Endothelial cell of umbilical vein (primary cell): Measurements from ENCODE around the gene SPDYE1. TPM values are rescaled to one million over a fixed set of nuclear protein-coding genes. Genes with fewer than 3 reads are reported as not detected.
A peak's percentile ranks its signal among the peaks of the same experiment; 100 is the strongest.
"Not testable (repeated sequence)": the region's sequence is repeated elsewhere in the genome, so short reads cannot be mapped to it uniquely, and the experiment has no call there.

Experiments
- BruUV-seq: library from RNA; stranded (reverse); fragments of 400-500 nt; replicated peaks from 2 replicates; lab custom pipeline; 2021; lab: Mats Ljungman, UMichigan
- CTCF ChIA-PET: fragments of 300-600, 350-600 bp; sonication (Branson Sonifier 250); formaldehyde crosslinking; loops from one replicate; lab custom pipeline; 2021; ENCODE audit warnings: antibody characterized with exemption, inconsistent platforms; lab: Charles Lee
- POLR2A ChIA-PET: fragments of 300-600, 350-600 bp; sonication (Branson Sonifier 250); formaldehyde crosslinking; loops from one replicate; lab custom pipeline; 2021; ENCODE audit warnings: antibody characterized with exemption, inconsistent platforms; lab: Charles Lee
- DNase-seq: peaks from one replicate; pipeline ENCODE4 v3.0.0-alpha.2; 2011; ENCODE audit warnings: low read depth, low spot score
- FAIRE-seq: peaks from 2 replicates; lab custom pipeline; 2011; peaks lifted over from hg19 to GRCh38; lab: Jason Lieb, UNC
- H2AFZ ChIP-seq: 2 replicates; pipeline ENCODE4 v1.6.0; 2012; ENCODE audit warnings: low read depth, low read length, control low read depth, inconsistent platforms
- H3K27ac ChIP-seq: 2 replicates; pipeline ENCODE4 v1.5.1; 2011; ENCODE audit warnings: low read depth, mild to moderate bottlenecking, control low read depth, low read length, moderate library complexity; ENCODE audit not compliant: insufficient read depth
- H3K27me3 ChIP-seq, 2 experiments: 2 replicates each; pipeline versions ENCODE4 v1.6.0 to v1.6.1; 2011; ENCODE audit warnings: low read length in 2 of 2, mixed read lengths in 1 of 2; ENCODE audit not compliant: control insufficient read depth in 2 of 2, insufficient read depth in 2 of 2
- H3K36me3 ChIP-seq, 2 experiments: 2 replicates in 1 of 2; 3 replicates in 1 of 2; pipeline ENCODE4 v1.5.1; 2011; ENCODE audit warnings: low read length in 2 of 2, mild to moderate bottlenecking in 1 of 2, moderate library complexity in 1 of 2; ENCODE audit not compliant: control insufficient read depth in 2 of 2, insufficient read depth in 2 of 2; ENCODE audit errors: extremely low read depth in 1 of 2
- H3K4me1 ChIP-seq: 3 replicates; pipeline ENCODE4 v1.5.1; 2011; ENCODE audit warnings: mild to moderate bottlenecking, low read length; ENCODE audit not compliant: control insufficient read depth, insufficient read depth; ENCODE audit errors: extremely low read depth
- H3K4me2 ChIP-seq: 2 replicates; pipeline ENCODE4 v1.6.1; 2011; ENCODE audit warnings: low read length, control low read depth, mixed read lengths; ENCODE audit not compliant: insufficient read depth
- H3K4me3 ChIP-seq, 3 experiments: fragments of 200-600 bp in 1 of 3; sonication (generic), shearing (Covaris generic) in 1 of 3; replicated peaks in 1 of 3; 2 replicates each; pipeline ENCODE4 v1.5.1; 2011 to 2016; ENCODE audit warnings: control low read depth in 3 of 3, low read length in 3 of 3, mild to moderate bottlenecking in 2 of 3, inconsistent platforms in 1 of 3, low read depth in 1 of 3, moderate library complexity in 1 of 3; ENCODE audit not compliant: insufficient read depth in 1 of 3
- H3K79me2 ChIP-seq: 2 replicates; pipeline ENCODE4 v1.6.0; 2012; ENCODE audit warnings: low read length, inconsistent platforms; ENCODE audit not compliant: control insufficient read depth, insufficient read depth
- H3K9ac ChIP-seq: replicated peaks from 2 replicates; pipeline ENCODE3; 2011; ENCODE audit warnings: low read length, control low read depth; ENCODE audit not compliant: insufficient read depth; ENCODE audit errors: extremely low read depth
- H3K9me1 ChIP-seq: replicated peaks from 3 replicates; pipeline ENCODE4 v1.6.0; 2011; ENCODE audit warnings: mild to moderate bottlenecking, low read length; ENCODE audit not compliant: control insufficient read depth, insufficient read depth; ENCODE audit errors: extremely low read depth
- H3K9me3 ChIP-seq: replicated peaks from 2 replicates; pipeline ENCODE4 v1.5.1; 2012; ENCODE audit warnings: low read length, inconsistent platforms; ENCODE audit not compliant: control insufficient read depth, insufficient read depth
- H4K20me1 ChIP-seq: replicated peaks from 2 replicates; pipeline ENCODE3; 2011; ENCODE audit warnings: mild to moderate bottlenecking, low read length; ENCODE audit not compliant: control insufficient read depth, insufficient read depth; ENCODE audit errors: extremely low read depth
- EZH2 ChIP-seq: IDR thresholded peaks from 2 replicates; pipeline ENCODE4 v1.6.1; 2012; ENCODE audit warnings: borderline replicate concordance, low read depth, mild to moderate bottlenecking, moderate library complexity, low read length, inconsistent platforms; ENCODE audit not compliant: severe bottlenecking
- FOS ChIP-seq: IDR thresholded peaks from 2 replicates; pipeline ENCODE4 v1.6.1; 2011; ENCODE audit warnings: mild to moderate bottlenecking, low read length, moderate library complexity, borderline replicate concordance; ENCODE audit not compliant: insufficient read depth
- GATA2 ChIP-seq: IDR thresholded peaks from 2 replicates; pipeline ENCODE4 v1.7.0; 2011; ENCODE audit warnings: low read depth, mild to moderate bottlenecking, moderate library complexity, mixed read lengths, low read length; ENCODE audit not compliant: insufficient read length, insufficient read depth
- JUN ChIP-seq: IDR thresholded peaks from 2 replicates; pipeline ENCODE4 v1.6.1; 2011; ENCODE audit warnings: borderline replicate concordance, low read depth; ENCODE audit not compliant: insufficient read length, insufficient read depth
- MYC ChIP-seq: IDR thresholded peaks from one replicate; pipeline ENCODE4 v1.6.1; 2011; ENCODE audit warnings: mild to moderate bottlenecking, low read depth, low read length
- POLR2A ChIP-seq: IDR thresholded peaks from 2 replicates; pipeline ENCODE4 v1.6.1; 2012; ENCODE audit warnings: low read depth, mild to moderate bottlenecking, control low read depth, low read length
- POLR2AphosphoS5 ChIP-seq: IDR thresholded peaks from 2 replicates; pipeline ENCODE4 v1.6.1; 2012; ENCODE audit warnings: low read depth, mild to moderate bottlenecking, control low read depth, low read length, moderate library complexity; ENCODE audit not compliant: insufficient read depth
- dilution Hi-C: fragments of 300-500 bp; cut with MboI; formaldehyde crosslinking; loops from one replicate; pipeline ENCODE4 v1.15.0; 2019; ENCODE audit warnings: low sequenced_read_pairs; ENCODE audit not compliant: extremely low pct_ligation_motif_present
- intact Hi-C: fragments of 100-400 bp; cut with micrococcal nuclease; formaldehyde crosslinking; loops from one replicate; pipeline ENCODE4 v1.10.0; 2022
- polyA plus RNA-seq, 4 experiments: library from polyadenylated mRNA; depleted of rRNA in 3 of 4; stranded (reverse) in 3 of 4; unstranded in 1 of 4; fragments of >200 nt; gene quantifications; 2 replicates each; pipeline versions ENCODE4 v1.2.1 to v1.2.3, GENCODE V29; 2011 to 2012; ENCODE audit warnings: missing spikeins in 1 of 4
- total RNA-seq: library from RNA; stranded (reverse); gene quantifications from 2 replicates; pipeline ENCODE4 v1.2.3, GENCODE V29; 2021
- TF ChIP-seq, protein P1 (sequence below), 2 donors: IDR thresholded peaks; 1 replicate in 1 of 2; 2 replicates in 1 of 2; pipeline ENCODE4 v1.5.1; 2011; ENCODE audit warnings: low read length in 2 of 2, mild to moderate bottlenecking in 2 of 2, moderate library complexity in 2 of 2, control low read depth in 1 of 2, inconsistent platforms in 1 of 2, low read depth in 1 of 2; ENCODE audit not compliant: insufficient read depth in 1 of 2; ENCODE audit errors: extremely low read depth in 1 of 2
- TF ChIP-seq, protein P2 (sequence below): IDR thresholded peaks from 2 replicates; pipeline ENCODE4 v1.6.1; 2011; ENCODE audit not compliant: insufficient read depth, insufficient read length

SPDYE1 gene
- total and polyA plus RNA-seq, 2 donors (not counting 3 experiments of a cell fraction or from before 2014, with no cell fraction given) = not detected

DNA sequence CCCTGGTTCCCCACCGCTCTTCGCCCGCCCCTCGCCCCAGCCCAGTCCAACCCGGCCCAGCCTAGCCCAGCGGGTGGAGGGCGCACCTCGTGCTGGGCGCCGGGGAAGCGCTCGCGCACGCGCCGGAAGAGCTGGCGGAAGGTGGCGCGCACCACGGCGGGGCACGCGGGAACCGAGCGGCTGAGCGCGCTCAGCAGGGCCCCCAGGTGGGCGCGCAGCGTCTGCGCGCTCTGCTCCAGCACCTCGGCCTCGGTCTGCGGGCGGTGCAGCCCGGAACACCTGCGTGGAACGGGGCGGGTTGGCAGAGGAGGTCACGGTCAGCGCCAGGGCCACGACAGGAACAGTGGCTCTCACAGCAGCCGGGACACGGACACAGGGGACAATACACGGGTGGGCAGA lies 42.8 kb downstream of the SPDYE1 start:
- H3K4me2 ChIP-seq, CTCF ChIA-PET, BruUV-seq, H3K4me1 ChIP-seq, intact Hi-C loops, H3K9ac ChIP-seq, DNase-seq, H3K9me1 ChIP-seq, POLR2A ChIA-PET, dilution Hi-C loops, FAIRE-seq, H3K36me3 ChIP-seq, H3K27me3 ChIP-seq, H3K9me3 ChIP-seq, H3K79me2 ChIP-seq, H3K4me3 ChIP-seq, H4K20me1 ChIP-seq, H3K27ac ChIP-seq: not testable (repeated sequence)
- TF ChIP-seq, protein P1, sequence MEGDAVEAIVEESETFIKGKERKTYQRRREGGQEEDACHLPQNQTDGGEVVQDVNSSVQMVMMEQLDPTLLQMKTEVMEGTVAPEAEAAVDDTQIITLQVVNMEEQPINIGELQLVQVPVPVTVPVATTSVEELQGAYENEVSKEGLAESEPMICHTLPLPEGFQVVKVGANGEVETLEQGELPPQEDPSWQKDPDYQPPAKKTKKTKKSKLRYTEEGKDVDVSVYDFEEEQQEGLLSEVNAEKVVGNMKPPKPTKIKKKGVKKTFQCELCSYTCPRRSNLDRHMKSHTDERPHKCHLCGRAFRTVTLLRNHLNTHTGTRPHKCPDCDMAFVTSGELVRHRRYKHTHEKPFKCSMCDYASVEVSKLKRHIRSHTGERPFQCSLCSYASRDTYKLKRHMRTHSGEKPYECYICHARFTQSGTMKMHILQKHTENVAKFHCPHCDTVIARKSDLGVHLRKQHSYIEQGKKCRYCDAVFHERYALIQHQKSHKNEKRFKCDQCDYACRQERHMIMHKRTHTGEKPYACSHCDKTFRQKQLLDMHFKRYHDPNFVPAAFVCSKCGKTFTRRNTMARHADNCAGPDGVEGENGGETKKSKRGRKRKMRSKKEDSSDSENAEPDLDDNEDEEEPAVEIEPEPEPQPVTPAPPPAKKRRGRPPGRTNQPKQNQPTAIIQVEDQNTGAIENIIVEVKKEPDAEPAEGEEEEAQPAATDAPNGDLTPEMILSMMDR (IDR thresholded peaks at IDR 0.05; ENCODE audit: extremely low read depth in 1 of 2, insufficient read depth in 1 of 2, low read depth in 1 of 2, low read length in 2 of 2) = peak in 1 of 2 donors; percentile 20
- H2AFZ ChIP-seq = peak overlapping the region; percentile 81

DNA sequence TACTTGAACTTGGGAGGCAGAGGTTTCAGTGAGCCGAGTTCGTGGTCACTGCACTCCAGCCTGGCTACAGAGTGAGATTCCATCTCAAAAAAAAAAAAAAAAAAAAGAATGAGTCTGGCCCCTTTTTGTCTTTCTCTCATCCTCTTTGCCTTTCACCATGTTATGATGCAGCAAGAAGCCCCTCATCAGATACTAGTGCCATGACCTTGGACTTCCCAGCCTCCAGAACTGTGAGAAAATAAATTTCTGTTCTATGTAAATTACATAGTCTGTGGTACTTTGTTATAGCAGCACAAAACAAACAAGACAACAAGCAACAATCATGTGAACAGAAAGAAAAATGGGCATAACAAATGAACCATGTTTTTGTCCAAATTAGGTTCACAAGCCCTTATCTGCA lies 44.5 kb downstream of the SPDYE1 start:
- CTCF ChIA-PET = no interaction called here
- Histone ChIP-seq H3K9me1 (no peaks in the 10 kb centered on the region), H3K4me3 (no peak overlapping the region), H3K36me3 (peaks cover 0 to 2% of the 10 kb centered on the region in 2 experiments), H3K9ac (no peak overlapping the region), H4K20me1 (no peaks in the 10 kb centered on the region), H3K4me2 (no peak overlapping the region), H3K79me2 (peaks cover 27% of the 10 kb centered on the region), H3K4me1 (peaks cover 15% of the 10 kb centered on the region), H2AFZ (no peak overlapping the region), H3K9me3 (no peaks in the 10 kb centered on the region), H3K27me3 (no peaks in the 10 kb centered on the region), H3K27ac (no peak overlapping the region)
- FAIRE-seq (no peak), DNase-seq (no peak)
- intact Hi-C loops = no loop called here
- TF ChIP-seq EZH2 (no peak), GATA2 (no peak), JUN (no peak), POLR2A (no peak), MYC (no peak), FOS (no peak), POLR2AphosphoS5 (no peak)
- TF ChIP-seq, protein P1 (IDR thresholded peaks at IDR 0.05; ENCODE audit: extremely low read depth in 1 of 2, insufficient read depth in 1 of 2, low read depth in 1 of 2, low read length in 2 of 2) = no peak
- TF ChIP-seq, protein P2, sequence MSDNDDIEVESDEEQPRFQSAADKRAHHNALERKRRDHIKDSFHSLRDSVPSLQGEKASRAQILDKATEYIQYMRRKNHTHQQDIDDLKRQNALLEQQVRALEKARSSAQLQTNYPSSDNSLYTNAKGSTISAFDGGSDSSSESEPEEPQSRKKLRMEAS = no peak
- POLR2A ChIA-PET = no interaction called here
- BruUV-seq = no TSS peak
- dilution Hi-C loops = no loop called here
